Measurements from ENCODE around the gene CLDN3.
A peak's percentile ranks its signal among the peaks of the same experiment; 100 is the strongest.

- TF ChIP-seq POLR2A (IDR thresholded peaks at IDR 0.05) (peak in 1 of 2 donors; percentile 78), CTCF (IDR thresholded peaks at IDR 0.05) (peak in 3 of 12 donors; percentile 3 to 13 (median 7))
These were observed 31.3 kb downstream of the CLDN3 start, which contains the start of gene ABHD11 for GRCh38 chr7:73738612-73739386.

Measured in heart left ventricle (tissue), 13 donors.